HG03442 (cell line): Measurements from ENCODE around the gene FAM170B.

Experiments used
- ATAC-seq: cut with Tn5 transposase; IDR thresholded peaks from one replicate; pipeline ENCODE4 v1.9.1; 2021; ENCODE audit warnings: mild to moderate bottlenecking, moderate library complexity; ENCODE audit not compliant: unreplicated experiment

FAM170B gene

DNA sequence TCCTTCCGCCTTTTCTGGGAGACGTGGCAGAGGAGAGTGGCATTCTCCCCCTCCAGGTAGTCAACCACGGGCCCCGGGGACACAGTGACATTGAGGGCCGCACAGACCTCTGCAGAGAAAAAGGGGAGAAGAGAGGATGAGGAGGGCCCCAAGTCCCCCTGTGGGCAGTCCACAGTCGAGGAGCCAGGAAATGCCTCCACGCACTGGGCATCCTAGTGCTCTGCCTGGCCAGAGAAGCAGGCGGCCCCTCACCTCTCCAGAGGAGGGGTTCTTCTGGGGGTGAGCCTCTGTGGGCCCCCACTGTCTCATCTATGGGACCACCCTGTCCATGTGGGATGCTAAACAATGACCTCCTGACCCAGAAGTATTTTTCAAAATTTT lies 25.9 kb downstream of the FAM170B start:
- no peak for ATAC-seq

GRCh38 chr10:49107111-49107886 lies 26.5 kb downstream of the FAM170B start:
- no peak for ATAC-seq

GRCh38 chr10:49106451-49106850 lies 27.4 kb downstream of the FAM170B start:
- no peak for ATAC-seq

GRCh38 chr10:49105076-49105475 lies 28.7 kb downstream of the FAM170B start:
- ATAC-seq: no peak

GRCh38 chr10:49104323-49104722 lies 29.5 kb downstream of the FAM170B start:
- no peak for ATAC-seq

DNA sequence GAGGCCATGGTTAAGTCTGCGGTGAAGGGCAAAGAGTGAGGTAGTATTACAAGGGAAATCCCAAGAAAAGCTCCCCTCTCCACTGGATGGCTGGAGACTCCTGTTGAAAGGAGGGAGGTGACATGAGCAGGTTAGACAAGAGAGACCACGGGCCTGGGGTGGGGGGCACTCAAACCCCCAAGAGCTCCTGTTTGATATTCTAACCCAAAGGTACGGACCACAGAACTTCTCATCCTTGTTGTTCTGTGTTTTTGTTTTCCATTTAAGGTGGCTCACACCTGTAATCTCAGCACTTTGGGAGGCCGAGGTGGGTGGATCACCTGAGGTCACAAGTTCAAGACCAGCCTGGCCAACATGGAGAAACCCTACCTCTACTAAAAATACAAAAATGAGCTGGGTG lies 30.1 kb downstream of the FAM170B start:
- no peak for ATAC-seq

- no peak for ATAC-seq
Measured at GRCh38 chr10:49099046-49099445, 34.8 kb downstream of the FAM170B start.

GRCh38 chr10:49096890-49097445 lies 36.9 kb downstream of the FAM170B start:
- ATAC-seq: no peak

- no peak for ATAC-seq
Measured at GRCh38 chr10:49094646-49095045, 39.2 kb downstream of the FAM170B start.

- no peak for ATAC-seq
Measured at GRCh38 chr10:49093922-49094321, 39.9 kb downstream of the FAM170B start.

DNA sequence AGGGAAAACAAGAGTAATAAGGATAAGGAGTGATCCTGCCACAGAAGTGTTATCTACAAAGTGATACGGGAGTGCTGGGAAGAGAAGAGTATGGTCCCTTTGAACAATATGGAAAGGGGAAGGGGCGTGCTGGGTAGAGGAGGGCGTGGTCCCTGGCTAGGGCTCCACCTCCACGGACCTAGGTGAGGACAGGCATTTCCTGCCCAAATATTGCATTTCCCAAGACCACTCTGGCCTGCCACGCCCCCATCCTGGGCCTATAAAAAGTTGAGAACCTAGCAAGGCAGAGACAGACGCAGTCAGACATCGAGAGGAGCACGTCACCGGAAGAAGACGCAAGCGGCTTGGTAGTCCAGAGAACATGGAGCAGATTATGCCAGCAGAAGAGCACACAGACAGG lies 41.3 kb downstream of the FAM170B start:
- ATAC-seq: no peak

DNA sequence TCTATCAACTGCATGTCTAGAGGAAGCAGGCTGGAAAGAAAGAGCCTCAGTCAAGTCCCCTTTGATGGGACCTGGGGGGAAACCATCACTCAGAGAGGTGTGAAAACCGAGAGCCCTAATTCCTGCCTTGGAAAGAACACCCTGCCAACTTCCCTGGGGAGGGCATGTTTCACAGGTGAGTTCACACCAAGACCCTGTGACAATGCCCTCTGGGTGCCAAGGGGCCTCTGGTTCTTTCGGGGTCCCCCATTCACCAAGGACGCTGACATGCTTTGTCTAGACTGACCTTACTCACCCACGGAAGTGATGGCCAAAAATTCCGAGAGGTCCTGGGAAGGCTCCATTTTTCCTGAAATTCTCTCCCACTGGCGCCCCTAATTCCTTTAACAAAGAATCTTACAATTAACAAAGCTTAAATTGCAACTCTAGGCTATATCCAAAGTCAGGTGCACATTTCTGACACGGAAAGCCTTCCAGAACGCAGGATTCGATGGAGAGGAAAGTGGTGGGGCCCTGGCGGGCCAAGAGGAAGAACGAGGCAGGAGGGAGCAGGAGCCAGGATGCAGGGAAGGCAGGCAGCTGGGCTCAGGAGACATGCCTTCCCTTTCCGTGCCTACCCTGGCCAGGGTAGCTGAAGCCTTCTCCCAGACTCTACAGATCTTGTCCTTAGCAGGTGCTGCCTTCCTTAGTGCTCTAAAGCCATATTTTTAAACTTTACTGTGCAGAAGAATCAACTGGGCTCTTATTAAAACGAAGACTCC lies 42.2 kb downstream of the FAM170B start:
- ATAC-seq: no peak

- no peak for ATAC-seq
Measured at GRCh38 chr10:49090696-49091380, 43.0 kb downstream of the FAM170B start.

- ATAC-seq: no peak
Measured at GRCh38 chr10:49090189-49090575, 43.6 kb downstream of the FAM170B start.

DNA sequence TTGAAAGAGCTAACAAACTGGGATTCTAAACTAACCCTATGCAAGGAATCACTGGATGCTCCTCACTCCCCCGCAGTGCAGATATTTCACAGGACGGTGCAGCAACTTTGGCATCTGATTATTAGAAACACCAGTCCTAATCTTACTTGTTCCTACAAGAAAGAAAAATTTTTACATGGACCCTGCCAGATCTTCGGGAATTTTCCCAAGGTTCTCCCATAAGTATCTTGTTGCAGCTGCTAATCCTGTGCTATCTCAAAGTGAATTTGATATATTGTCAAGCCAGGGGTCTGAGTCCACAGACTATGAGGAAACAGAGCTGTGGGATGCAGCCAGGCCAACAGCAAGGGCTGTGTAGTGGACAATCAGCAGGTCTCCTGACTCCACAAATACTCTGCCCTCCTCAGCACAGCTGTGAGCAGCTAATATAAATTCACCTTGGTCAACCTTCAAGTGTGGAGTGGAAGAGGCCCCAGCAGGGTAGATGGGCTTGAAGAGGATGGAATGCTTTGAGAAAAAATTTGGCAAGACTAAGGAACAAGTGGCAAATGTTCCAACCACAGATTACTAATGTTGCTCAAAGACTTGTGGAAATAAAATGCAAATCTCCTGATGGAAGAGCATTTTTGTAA lies 44.1 kb downstream of the FAM170B start:
- ATAC-seq: no peak

- ATAC-seq: no peak
Measured at GRCh38 chr10:49089152-49089551, 44.7 kb downstream of the FAM170B start.

GRCh38 chr10:49086889-49087288 lies 46.9 kb downstream of the FAM170B start:
- no peak for ATAC-seq

GRCh38 chr10:49083261-49083660 lies 50.6 kb downstream of the FAM170B start:
- ATAC-seq: no peak

DNA sequence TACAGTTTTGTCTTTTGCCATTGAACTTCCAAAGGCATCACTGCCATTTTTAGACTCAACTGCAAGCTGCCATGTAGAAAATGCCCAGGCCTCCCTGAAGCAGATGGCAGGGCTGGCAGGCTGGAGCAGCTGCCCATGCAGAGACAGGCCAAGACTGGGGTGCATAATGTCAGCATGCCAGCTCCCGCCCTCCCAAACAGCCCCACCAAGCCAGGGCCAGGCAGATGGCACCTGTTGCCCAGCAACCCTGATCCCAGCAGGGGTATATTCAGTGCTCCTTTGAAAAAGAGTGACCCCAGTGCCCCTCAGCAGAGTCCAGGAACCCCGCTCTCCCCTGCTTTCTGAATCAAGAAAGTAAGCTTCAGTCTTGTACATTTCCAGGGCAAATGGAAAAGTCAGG lies 51.1 kb downstream of the FAM170B start:
- ATAC-seq: no peak

- ATAC-seq: no peak
Measured at GRCh38 chr10:49081547-49082275, 52.1 kb downstream of the FAM170B start.
